H1 (cell line): Measurements from ENCODE around the gene VOPP1. TPM values are rescaled to one million over a fixed set of nuclear protein-coding genes. Genes with fewer than 3 reads are reported as not detected.

Experiments used
- BRCA1 ChIP-seq: IDR thresholded peaks from 2 replicates; pipeline ENCODE4 v1.6.1; 2012; ENCODE audit warnings: low read depth, low read length, improper control_type of control experiment
- USF2 ChIP-seq: IDR thresholded peaks from 2 replicates; pipeline ENCODE4 v1.6.1; 2011; ENCODE audit warnings: low read length, improper control_type of control experiment
- polyA plus RNA-seq, 7 experiments: library from polyadenylated mRNA; depleted of rRNA in 3 of 7; stranded (reverse) in 5 of 7; unstranded in 2 of 7; fragments of >200 nt in 5 of 7; fragments of 200-250 nt in 2 of 7; gene quantifications; 1 replicate in 5 of 7; 2 replicates in 1 of 7; 4 replicates in 1 of 7; pipeline versions ENCODE4 v1.2.1 to v1.2.3, GENCODE V29; 2011 to 2013; ENCODE audit warnings: missing spikeins in 2 of 7, mixed read lengths in 2 of 7
- total RNA-seq: library from RNA; stranded (reverse); fragmentation: NEBNext Ultra II Directional; extraction: Animal tissue kit (Norgen Biotek cat#: 25700); gene quantifications from 2 replicates; pipeline ENCODE4 v1.2.1, GENCODE V29; 2021

The VOPP1 gene
- total and polyA plus RNA-seq, 2 of the 8 experiments (the other 6 are each of a cell fraction or from before 2014, with no cell fraction given) = 44.7 to 83.0 TPM

- no peak for TF ChIP-seq USF2
- no peak for TF ChIP-seq BRCA1
Observed at GRCh38 chr7:55534262-55534915, 37.9 kb downstream of the VOPP1 start (continued).
